Measurements from ENCODE around the gene PYGB.
"Not testable (repeated sequence)": the region's sequence is repeated elsewhere in the genome, so short reads cannot be mapped to it uniquely, and the experiment has no call there.

PYGB gene

DNA sequence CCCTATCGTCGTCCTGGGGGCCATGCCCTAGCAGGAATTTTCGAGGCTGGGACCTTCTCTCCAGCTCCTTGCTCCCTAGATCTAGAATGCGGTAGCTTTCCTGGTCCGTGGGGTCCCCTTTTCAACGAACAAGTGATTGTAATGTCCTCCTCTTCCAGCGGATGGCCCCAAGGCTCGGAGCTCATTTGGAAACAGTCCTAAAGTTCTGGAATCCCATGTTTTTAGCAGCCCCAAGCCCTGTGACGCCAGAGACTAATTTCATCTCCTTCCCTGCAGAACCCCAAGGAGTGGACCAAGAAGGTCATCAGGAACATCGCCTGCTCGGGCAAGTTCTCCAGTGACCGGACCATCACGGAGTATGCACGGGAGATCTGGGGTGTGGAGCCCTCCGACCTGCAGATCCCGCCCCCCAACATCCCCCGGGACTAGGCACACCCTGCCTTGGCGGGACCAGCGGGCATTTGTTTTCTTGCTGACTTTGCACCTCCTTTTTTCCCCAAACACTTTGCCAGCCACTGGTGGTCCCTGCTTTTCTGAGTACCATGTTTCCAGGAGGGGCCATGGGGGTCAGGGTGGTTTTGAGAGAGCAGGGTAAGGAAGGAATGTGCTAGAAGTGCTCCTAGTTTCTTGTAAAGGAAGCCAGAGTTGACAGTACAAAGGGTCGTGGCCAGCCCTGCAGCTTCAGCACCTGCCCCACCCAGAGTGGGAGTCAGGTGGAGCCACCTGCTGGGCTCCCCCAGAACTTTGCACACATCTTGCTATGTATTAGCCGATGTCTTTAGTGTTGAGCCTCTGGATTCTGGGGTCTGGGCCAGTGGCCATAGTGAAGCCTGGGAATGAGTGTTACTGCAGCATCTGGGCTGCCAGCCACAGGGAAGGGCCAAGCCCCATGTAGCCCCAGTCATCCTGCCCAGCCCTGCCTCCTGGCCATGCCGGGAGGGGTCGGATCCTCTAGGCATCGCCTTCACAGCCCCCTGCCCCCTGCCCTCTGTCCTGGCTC is 48.5 kb downstream of the PYGB start:
- DNase-seq: no peak

DNA sequence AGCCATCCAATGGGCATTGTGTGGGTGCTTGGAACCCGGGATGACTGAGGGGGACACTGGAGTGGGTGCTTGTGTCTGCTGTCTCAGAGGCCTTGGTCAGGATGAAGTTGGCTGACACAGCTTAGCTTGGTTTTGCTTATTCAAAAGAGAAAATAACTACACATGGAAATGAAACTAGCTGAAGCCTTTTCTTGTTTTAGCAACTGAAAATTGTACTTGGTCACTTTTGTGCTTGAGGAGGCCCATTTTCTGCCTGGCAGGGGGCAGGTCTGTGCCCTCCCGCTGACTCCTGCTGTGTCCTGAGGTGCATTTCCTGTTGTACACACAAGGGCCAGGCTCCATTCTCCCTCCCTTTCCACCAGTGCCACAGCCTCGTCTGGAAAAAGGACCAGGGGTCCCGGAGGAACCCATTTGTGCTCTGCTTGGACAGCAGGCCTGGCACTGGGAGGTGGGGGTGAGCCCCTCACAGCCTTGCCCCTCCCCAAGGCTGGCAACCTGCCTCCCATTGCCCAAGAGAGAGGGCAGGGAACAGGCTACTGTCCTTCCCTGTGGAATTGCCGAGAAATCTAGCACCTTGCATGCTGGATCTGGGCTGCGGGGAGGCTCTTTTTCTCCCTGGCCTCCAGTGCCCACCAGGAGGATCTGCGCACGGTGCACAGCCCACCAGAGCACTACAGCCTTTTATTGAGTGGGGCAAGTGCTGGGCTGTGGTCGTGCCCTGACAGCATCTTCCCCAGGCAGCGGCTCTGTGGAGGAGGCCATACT is 49.4 kb downstream of the PYGB start:
- no peak for DNase-seq

DNA sequence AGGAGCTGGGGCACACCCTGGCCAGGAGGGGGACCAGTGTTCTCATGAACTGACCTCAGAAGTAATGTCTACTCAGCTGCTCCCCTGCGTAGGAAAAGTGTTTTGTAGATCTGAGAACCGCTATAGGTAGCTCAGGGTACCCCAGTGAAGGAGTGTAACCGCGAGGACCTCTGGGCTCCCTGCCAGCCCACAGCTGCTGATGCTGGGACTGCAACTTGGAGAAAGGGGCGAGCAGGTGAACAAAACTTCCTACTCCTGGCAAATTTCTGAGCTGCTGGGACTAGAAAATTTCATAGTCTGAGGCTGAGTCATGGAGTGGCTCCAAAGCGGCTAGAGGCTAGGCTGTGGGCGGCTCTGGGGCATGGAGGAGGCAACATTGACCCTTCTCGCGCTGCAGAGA is 51.9 kb downstream of the PYGB start:
- DNase-seq: no peak

- DNase-seq: no peak
These were observed 52.7 kb downstream of the PYGB start for GRCh38 chr20:25300496-25301170.

DNA sequence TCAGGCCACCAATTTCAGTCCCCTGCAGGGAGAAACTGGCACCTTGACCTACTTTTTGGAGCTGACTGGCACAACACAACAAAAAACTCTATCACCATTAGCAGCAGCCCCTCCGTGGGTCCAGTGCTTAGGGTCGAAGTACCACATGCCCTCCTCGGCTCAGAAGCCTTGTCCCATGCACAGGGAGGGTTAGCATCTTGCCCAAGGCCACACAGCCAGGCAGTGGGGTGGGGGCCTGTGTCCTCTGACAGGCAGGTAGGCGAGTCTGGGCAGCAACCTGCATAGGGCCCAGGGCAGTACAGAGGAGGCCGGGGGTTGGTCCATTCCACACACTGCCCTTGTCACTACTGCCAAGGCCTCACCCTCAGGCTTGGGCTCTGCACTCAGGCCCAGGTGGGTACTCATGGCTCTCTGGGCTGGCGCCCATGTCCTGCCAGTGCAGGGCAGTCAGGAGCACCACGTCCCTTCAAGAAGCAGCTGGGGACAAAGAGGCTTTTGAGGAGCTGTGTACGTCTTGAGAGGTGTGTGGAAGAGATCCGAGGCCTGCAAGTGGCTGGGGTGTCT is 53.6 kb downstream of the PYGB start:
- DNase-seq: no peak

GRCh38 chr20:25302596-25302995 is 54.7 kb downstream of the PYGB start:
- DNase-seq: no peak

GRCh38 chr20:25303292-25304024 is 55.6 kb downstream of the PYGB start:
- DNase-seq: no peak

DNA sequence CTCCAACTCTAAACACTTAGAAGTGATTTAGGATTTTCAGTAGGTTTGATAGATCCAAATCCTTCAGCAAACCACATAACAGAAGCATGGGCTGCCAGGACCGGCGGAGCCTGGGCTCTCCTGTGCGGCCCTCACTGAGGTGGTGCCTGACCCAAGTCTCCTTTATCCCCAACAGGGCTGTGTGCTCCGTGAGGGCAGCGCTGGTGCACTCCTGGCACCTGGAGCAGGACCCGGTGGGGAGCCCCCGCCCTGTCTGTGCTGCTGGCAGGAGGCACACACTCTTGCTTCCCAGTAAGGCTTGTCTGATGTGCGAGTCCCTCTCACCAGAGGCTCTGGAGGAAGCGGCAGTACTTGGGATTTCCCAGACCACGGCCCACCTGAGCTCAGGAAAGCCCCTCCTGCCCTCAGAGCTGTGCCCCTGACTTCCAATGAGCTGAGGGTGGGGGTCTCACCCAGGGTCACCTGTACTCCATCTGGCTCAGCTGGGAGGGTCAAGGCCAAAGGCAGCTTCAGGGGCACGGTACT is 56.2 kb downstream of the PYGB start:
- no peak for DNase-seq

GRCh38 chr20:25306991-25307903 is 59.4 kb downstream of the PYGB start:
- no peak for DNase-seq

GRCh38 chr20:25308083-25308491 is 60.2 kb downstream of the PYGB start:
- DNase-seq: no peak

- DNase-seq: no peak
These were observed 60.9 kb downstream of the PYGB start for GRCh38 chr20:25308671-25309394.

DNA sequence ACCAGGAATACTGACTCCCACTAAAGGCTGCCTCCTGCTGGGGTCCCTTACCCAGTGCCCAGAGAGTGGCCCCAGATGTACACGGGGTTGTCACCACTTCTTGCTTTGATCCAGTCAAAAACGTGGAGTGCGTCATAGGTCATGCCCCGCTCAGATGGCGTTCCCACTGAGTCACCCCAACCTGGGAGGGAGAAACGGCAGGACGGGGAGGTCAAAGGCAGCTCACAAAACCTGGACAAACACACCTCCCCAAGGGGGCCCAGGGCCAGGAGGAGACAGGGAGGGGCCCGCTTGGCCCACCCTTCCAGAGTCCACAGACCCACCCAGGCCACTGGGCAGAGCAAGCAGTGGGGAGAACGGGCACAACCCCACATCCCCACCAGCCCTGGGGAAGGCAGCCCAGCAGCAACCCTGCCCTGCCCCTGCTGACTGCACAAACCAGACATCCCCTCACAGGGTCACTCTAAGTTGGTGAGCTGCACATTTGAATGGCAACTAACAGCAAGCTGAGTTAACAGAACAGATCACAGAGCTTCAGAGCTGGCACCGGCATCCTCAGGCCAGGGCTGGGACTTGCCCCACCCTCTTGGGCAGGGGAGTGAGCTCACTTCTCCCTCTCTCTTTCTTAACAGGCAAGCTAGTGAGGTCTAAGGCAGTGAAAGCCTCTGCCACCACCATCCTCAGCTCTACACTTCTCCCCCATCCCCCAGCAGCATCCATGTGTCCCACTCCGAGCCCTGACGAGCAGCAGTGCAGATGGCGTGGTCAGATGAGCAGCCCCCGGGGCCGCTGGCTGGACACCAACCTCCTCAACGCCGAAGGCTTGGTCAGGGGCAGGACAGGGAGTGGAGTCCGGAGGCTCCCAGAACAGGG is 61.7 kb downstream of the PYGB start:
- DNase-seq: no peak

GRCh38 chr20:25310268-25310920 is 62.5 kb downstream of the PYGB start:
- DNase-seq: no peak

DNA sequence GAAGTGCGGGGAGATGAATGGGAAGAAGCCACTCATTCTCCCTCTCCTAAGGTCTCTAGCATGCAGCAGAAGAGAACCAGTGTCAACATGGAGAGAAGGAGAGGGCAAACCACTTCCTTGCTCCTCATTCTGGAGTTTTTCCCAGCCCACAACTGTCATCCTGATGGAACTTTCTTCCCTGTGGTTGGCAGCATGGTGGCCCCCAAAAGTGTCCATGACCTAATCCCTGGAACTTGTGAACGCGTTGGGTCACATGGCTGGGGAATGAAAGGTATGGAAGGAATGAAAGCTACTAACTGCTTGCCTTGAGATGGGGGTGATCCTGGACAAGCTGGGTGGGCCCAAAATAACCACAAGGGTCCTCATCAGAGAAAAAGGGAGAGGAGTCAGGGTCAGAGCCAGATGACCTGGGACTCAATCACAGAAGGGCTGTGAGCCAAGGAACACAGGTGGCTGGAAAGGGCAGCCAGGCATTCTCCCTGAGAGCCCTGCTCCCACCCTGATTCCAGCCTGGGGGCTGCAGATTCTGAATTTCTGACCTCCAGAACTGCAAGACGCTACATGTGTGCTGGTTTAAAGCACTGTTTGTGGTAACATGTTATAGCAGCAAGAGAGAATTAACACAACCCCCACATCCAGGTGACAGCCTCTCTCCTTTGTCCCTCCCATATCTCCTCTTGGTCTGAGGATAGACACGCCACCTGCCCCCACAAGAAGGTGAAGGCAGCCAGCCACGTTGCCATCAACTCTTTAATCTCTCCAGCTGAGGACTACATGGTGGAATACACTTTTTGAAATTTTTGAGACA is 63.2 kb downstream of the PYGB start:
- DNase-seq: no peak

DNA sequence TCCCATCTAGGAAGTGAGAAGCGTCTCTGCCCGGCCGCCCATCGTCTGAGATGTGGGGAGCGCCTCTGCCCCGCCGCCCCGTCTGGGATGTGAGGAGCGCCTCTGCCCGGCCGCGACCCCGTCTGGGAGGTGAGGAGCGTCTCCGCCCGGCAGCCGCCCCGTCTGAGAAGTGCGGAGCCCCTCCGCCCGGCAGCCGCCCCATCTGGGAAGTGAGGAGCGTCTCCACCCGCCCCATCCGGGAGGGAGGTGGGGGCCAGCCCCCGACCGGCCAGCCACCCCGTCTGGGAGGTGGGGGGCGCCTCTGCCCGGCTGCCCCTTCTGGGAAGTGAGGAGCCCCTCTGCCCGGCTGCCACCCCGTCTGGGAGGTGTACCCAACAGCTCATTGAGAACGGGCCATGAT is 64.8 kb downstream of the PYGB start:
- DNase-seq: not testable (repeated sequence)

DNA sequence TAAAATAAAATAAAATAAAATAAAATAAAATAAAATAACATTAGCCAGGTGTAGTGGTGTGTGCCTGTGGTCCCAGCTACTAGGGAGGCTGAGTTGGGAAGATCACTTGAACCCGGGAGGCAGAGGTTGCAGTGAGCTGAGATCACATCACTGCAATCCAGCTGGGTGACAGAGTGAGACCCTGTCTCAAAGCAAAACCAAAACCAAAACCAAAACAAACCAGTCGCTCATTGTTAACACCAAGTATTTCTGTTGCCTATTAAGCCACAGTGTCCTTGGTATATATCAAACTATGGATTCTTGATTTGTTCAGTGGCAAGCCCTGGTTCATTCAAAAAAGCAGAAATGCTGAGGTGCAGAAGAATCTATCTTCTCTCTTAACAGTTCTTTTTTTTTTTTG is 65.7 kb downstream of the PYGB start:
- no peak for DNase-seq

DNA sequence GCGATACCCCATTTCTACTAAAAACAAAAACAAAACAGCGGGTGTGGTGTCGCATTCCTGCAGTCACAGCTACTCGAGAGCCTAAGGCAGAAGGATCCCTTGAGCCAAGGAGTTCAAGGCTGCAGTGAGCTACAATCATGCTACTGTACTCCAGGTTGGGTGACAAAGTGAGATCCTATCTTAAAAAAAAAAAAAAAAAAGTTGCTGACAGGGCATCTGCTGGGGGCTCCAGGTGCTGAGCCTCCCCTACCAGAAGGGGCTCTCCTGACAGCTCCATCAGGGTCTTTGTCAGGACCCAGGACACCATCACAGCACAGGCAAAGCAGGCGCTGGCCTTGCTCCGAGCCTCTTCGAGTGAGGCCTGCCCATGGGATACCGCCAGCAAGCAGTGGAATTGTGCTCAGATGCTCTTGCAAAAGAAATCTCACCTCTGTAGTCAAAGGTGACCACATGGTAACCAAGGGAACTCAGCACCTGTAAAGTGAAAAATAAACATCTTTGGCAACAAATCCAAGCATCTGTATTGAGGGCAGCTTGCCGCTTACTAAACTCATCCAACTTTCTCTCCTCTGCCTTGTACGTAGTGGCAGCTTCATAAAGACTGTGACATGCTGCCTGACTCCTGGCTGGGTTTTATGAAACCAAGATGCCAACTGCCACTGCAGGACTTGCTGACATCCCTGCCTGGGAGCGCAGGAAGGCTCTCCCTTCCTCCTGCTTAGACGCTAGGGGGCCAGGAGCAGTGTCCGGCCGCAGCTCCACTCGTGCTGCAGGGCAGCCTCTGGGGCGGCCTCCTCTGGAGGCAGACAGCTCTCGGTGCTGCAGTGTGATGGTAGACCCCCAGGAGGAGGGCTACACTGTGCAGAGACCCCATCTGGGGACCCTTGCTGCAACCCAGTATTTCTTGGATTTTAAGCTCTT is 66.9 kb downstream of the PYGB start:
- no peak for DNase-seq

Data from NCI-H1105 (cell line).